Glomerular endothelial cell (primary cell): ENCODE measurements around the gene KIN. TPM values are rescaled to one million over a fixed set of nuclear protein-coding genes. Genes with fewer than 3 reads are reported as not detected.

Experiments used
- total RNA-seq: library from RNA; depleted of rRNA; stranded (reverse); fragments of >200 nt; gene quantifications from 2 replicates; pipeline ENCODE4 v1.2.3, GENCODE V29; 2015

Gene KIN
- total RNA-seq, 1 donor from 2014 or later, result 4.6 TPM

Other genes starting within 250 kb of the KIN start
- 0.05 and 0.35 TPM in 2 replicates for gene ITIH5, start 121.0 kb downstream of the KIN start, total RNA-seq
- gene ITIH2, start 84.7 kb downstream of the KIN start, total RNA-seq, result not detected in 2 replicates
- 231 and 303 TPM in 2 replicates for gene ATP5F1C, start 184 bp upstream of the KIN start, total RNA-seq
- gene TAF3, start 30.5 kb upstream of the KIN start, total RNA-seq, result 4.9 and 6.5 TPM in 2 replicates